K562 (cell line): ENCODE measurements around the gene KLHL6.

Source experiments
- CBX3 ChIP-seq, 2 experiments: IDR thresholded peaks; 1 replicate in 1 of 2; 2 replicates in 1 of 2; pipeline ENCODE4 v1.6.1; 2012; ENCODE audit warnings: inconsistent platforms in 2 of 2, low read length in 2 of 2, borderline replicate concordance in 1 of 2, control low read depth in 1 of 2
- CREB1 ChIP-seq, 2 experiments: sonication (generic) in 1 of 2; formaldehyde crosslinking in 1 of 2; IDR thresholded peaks; 2 replicates each; pipeline versions ENCODE4 v1.6.1 to v1.8.0; 2012 to 2022; ENCODE audit warnings: inconsistent platforms in 1 of 2, mild to moderate bottlenecking in 1 of 2, missing genetic modification reagents in 1 of 2, moderate library complexity in 1 of 2
- LARP7 ChIP-seq: fragments of 450-650 bp; IDR thresholded peaks from 2 replicates; pipeline ENCODE4 v1.6.1; 2016
- PCBP1 ChIP-seq: fragments of 200-400 bp; formaldehyde crosslinking; IDR thresholded peaks from 2 replicates; pipeline ENCODE4 v1.6.1; 2018; ENCODE audit warnings: mild to moderate bottlenecking, low read depth, low read length; ENCODE audit not compliant: poor library complexity, severe bottlenecking
- PHF8 ChIP-seq: fragments of 200-600 bp; sonication (generic); IDR thresholded peaks from 2 replicates; pipeline ENCODE4 v1.6.1; 2012; ENCODE audit warnings: mixed run types, mild to moderate bottlenecking, inconsistent platforms, low read length, moderate library complexity, borderline replicate concordance
- POLR2A ChIP-seq: fragments of 450-650 bp; conservative IDR thresholded peaks from 2 replicates; pipeline ENCODE4 v1.6.1; 2016
- SMAD2 ChIP-seq: fragments of 150-350 bp; IDR thresholded peaks from 2 replicates; pipeline ENCODE4 v1.6.1; 2014; ENCODE audit warnings: low read depth, mild to moderate bottlenecking, low read length
- TF ChIP-seq, protein P1 (sequence below), 3 experiments: IDR thresholded peaks in 2 of 3; conservative IDR thresholded peaks in 1 of 3; 2 replicates each; pipeline ENCODE4 v1.5.1; 2011 to 2012; ENCODE audit warnings: low read length in 3 of 3, mild to moderate bottlenecking in 3 of 3, control low read depth in 2 of 3, improper control_type of control experiment in 1 of 3, inconsistent platforms in 1 of 3, low read depth in 1 of 3, mixed read lengths in 1 of 3, moderate library complexity in 1 of 3; ENCODE audit not compliant: insufficient read depth in 2 of 3
- TF ChIP-seq, protein P2 (sequence below): IDR thresholded peaks from 3 replicates; pipeline ENCODE4 v1.6.1; 2011; ENCODE audit warnings: borderline replicate concordance, mild to moderate bottlenecking, moderate library complexity; ENCODE audit not compliant: insufficient read length; ENCODE audit errors: extremely low read depth
- TF ChIP-seq, protein P3 (sequence below): fragments of 250-450 bp; sonication (Bioruptor Pico); IDR thresholded peaks from 2 replicates; pipeline ENCODE4 v1.4.0; 2020; ENCODE audit warnings: mild to moderate bottlenecking, moderate library complexity

DNA sequence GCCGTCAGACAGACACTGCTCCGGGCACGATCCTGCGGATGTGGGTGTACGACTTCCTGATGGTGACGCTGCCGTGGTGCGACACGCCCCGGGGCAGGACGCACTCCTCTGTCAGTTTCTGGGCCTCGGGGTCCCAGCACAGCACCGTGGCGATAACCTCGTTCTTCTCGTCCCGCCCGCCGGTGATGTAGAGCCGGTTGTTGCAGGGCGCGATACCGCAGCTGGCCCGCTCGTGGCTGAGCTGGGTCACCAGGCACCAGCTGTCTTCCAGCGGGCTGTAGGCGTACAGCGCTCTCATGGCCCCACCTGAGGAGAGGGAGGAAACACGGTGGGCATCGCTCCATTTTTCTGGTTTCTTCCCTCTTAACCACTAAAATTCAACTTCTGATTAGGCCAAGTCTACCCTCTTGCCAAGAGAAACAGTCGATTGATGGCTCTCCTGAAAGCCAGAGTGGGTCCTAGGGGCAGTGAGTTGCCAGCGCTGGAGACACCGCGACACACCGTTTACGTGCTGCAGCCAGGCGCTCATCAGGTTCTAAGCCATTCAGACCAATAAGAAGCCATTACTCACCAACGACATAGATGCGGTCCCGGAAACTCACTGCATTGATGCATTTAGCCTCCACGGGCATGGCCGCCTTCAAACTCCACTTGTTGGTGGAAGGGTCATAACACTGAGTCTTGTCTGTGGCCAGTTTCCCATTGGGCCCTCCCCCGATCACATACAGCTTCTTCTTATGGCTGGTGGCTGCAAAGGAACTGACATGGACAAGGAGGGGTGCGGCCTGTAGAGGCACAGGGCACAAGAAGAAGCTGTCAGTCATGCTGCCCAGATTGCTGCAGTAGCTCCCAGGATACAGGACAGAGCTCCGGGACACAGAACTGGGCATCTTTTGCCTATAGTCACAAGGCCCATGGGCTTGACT, 63.3 kb downstream of the KLHL6 start:
- TF ChIP-seq, protein P1, sequence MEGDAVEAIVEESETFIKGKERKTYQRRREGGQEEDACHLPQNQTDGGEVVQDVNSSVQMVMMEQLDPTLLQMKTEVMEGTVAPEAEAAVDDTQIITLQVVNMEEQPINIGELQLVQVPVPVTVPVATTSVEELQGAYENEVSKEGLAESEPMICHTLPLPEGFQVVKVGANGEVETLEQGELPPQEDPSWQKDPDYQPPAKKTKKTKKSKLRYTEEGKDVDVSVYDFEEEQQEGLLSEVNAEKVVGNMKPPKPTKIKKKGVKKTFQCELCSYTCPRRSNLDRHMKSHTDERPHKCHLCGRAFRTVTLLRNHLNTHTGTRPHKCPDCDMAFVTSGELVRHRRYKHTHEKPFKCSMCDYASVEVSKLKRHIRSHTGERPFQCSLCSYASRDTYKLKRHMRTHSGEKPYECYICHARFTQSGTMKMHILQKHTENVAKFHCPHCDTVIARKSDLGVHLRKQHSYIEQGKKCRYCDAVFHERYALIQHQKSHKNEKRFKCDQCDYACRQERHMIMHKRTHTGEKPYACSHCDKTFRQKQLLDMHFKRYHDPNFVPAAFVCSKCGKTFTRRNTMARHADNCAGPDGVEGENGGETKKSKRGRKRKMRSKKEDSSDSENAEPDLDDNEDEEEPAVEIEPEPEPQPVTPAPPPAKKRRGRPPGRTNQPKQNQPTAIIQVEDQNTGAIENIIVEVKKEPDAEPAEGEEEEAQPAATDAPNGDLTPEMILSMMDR (IDR thresholded peaks at IDR 0.05 in 2 of 3, conservative IDR thresholded peaks at IDR 0.05 in 1 of 3; ENCODE audit: insufficient read depth in 2 of 3, low read depth in 1 of 3, low read length in 3 of 3): no peak
- TF ChIP-seq LARP7: no peak
- TF ChIP-seq CREB1 (IDR thresholded peaks at IDR 0.05): no peak
- no peak for TF ChIP-seq CREB1 (CRISPR knock-in tag; IDR thresholded peaks at IDR 0.05)
- TF ChIP-seq CBX3 (IDR thresholded peaks at IDR 0.05; ENCODE audit: borderline replicate concordance in 1 of 2, low read length in 2 of 2): no peak
- no peak for TF ChIP-seq SMAD2
- no peak for TF ChIP-seq PCBP1
- TF ChIP-seq, protein P2, sequence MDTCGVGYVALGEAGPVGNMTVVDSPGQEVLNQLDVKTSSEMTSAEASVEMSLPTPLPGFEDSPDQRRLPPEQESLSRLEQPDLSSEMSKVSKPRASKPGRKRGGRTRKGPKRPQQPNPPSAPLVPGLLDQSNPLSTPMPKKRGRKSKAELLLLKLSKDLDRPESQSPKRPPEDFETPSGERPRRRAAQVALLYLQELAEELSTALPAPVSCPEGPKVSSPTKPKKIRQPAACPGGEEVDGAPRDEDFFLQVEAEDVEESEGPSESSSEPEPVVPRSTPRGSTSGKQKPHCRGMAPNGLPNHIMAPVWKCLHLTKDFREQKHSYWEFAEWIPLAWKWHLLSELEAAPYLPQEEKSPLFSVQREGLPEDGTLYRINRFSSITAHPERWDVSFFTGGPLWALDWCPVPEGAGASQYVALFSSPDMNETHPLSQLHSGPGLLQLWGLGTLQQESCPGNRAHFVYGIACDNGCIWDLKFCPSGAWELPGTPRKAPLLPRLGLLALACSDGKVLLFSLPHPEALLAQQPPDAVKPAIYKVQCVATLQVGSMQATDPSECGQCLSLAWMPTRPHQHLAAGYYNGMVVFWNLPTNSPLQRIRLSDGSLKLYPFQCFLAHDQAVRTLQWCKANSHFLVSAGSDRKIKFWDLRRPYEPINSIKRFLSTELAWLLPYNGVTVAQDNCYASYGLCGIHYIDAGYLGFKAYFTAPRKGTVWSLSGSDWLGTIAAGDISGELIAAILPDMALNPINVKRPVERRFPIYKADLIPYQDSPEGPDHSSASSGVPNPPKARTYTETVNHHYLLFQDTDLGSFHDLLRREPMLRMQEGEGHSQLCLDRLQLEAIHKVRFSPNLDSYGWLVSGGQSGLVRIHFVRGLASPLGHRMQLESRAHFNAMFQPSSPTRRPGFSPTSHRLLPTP: no peak
- TF ChIP-seq POLR2A: no peak
- TF ChIP-seq, protein P3, sequence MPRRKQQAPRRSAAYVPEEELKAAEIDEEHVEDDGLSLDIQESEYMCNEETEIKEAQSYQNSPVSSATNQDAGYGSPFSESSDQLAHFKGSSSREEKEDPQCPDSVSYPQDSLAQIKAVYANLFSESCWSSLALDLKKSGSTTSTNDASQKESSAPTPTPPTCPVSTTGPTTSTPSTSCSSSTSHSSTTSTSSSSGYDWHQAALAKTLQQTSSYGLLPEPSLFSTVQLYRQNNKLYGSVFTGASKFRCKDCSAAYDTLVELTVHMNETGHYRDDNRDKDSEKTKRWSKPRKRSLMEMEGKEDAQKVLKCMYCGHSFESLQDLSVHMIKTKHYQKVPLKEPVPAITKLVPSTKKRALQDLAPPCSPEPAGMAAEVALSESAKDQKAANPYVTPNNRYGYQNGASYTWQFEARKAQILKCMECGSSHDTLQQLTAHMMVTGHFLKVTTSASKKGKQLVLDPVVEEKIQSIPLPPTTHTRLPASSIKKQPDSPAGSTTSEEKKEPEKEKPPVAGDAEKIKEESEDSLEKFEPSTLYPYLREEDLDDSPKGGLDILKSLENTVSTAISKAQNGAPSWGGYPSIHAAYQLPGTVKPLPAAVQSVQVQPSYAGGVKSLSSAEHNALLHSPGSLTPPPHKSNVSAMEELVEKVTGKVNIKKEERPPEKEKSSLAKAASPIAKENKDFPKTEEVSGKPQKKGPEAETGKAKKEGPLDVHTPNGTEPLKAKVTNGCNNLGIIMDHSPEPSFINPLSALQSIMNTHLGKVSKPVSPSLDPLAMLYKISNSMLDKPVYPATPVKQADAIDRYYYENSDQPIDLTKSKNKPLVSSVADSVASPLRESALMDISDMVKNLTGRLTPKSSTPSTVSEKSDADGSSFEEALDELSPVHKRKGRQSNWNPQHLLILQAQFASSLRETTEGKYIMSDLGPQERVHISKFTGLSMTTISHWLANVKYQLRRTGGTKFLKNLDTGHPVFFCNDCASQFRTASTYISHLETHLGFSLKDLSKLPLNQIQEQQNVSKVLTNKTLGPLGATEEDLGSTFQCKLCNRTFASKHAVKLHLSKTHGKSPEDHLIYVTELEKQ (CRISPR knock-in tag): no peak
- no peak for TF ChIP-seq PHF8
